AG10803 (cell line): ENCODE results near the gene ERG.

Source experiments
- DNase-seq: peaks from one replicate; pipeline ENCODE4 v3.0.0; 2010; ENCODE audit warnings: low read depth
- H3K4me3 ChIP-seq: 2 replicates; pipeline ENCODE4 v1.5.1; 2011; ENCODE audit warnings: mild to moderate bottlenecking, low read length, control low read depth
- CTCF ChIP-seq: conservative IDR thresholded peaks from 2 replicates; pipeline ENCODE4 v1.5.1; 2011; ENCODE audit warnings: mild to moderate bottlenecking, low read length, control low read depth, inconsistent platforms

Gene ERG

GRCh38 chr21:38455403-38455802 lies 42.9 kb downstream of the ERG start:
- peak; percentile 48 for DNase-seq
- H3K4me3 ChIP-seq, result no peak overlapping the region
- TF ChIP-seq CTCF, result no peak

GRCh38 chr21:38454702-38455101 lies 43.6 kb downstream of the ERG start:
- no peak for DNase-seq
- H3K4me3 ChIP-seq, result no peak overlapping the region
- no peak for TF ChIP-seq CTCF

- DNase-seq, result no peak
- no peak overlapping the region for H3K4me3 ChIP-seq
- no peak for TF ChIP-seq CTCF
Measured at GRCh38 chr21:38454161-38454560, 44.1 kb downstream of the ERG start.

- no peak overlapping the region for H3K4me3 ChIP-seq
- TF ChIP-seq CTCF, result no peak
- DNase-seq, result peak; percentile 62
Measured at GRCh38 chr21:38448671-38449385, 49.4 kb downstream of the ERG start.

- no peak for TF ChIP-seq CTCF
- H3K4me3 ChIP-seq, result no peak overlapping the region
- no peak for DNase-seq
Measured at GRCh38 chr21:38447611-38448010, 50.7 kb downstream of the ERG start.

GRCh38 chr21:38444691-38445090 lies 53.6 kb downstream of the ERG start:
- no peak overlapping the region for H3K4me3 ChIP-seq
- no peak for TF ChIP-seq CTCF
- DNase-seq, result no peak

GRCh38 chr21:38443110-38443509 lies 55.2 kb downstream of the ERG start:
- H3K4me3 ChIP-seq, result no peak overlapping the region
- no peak for TF ChIP-seq CTCF
- no peak for DNase-seq
